Neural progenitor cell (in vitro differentiated cells): Measurements from ENCODE around the gene MARS1.

Experiments
- CTCF ChIP-seq: fragments of 200-600 bp; sonication (generic); IDR thresholded peaks from 2 replicates; pipeline ENCODE4 v1.5.1; 2017; ENCODE audit warnings: antibody characterized with exemption, mild to moderate bottlenecking
- EZH2 ChIP-seq: fragments of 200-600 bp; sonication (generic); IDR thresholded peaks from 2 replicates; pipeline ENCODE4 v1.6.1; 2017; ENCODE audit warnings: antibody characterized with exemption, mild to moderate bottlenecking, moderate library complexity

GRCh38 chr12:57448669-57449068, 39.2 kb upstream of the MARS1 start:
- TF ChIP-seq CTCF: no peak
- no peak for TF ChIP-seq EZH2
